H9 (cell line): ENCODE measurements around the gene SLC7A11. TPM values are rescaled to one million over a fixed set of nuclear protein-coding genes. Genes with fewer than 3 reads are reported as not detected.
A peak's percentile ranks its signal among the peaks of the same experiment; 100 is the strongest.

Experiments
- DNase-seq: peaks from one replicate; pipeline ENCODE4 v3.0.0-alpha.2; 2017
- H2AFZ ChIP-seq: one replicate; pipeline ENCODE4 v1.6.1; 2013; ENCODE audit warnings: mild to moderate bottlenecking, low read length, control low read depth, moderate library complexity
- H2AK5ac ChIP-seq: 2 replicates; pipeline ENCODE4 v1.6.1; 2013; ENCODE audit warnings: low read length, control low read depth, mixed read lengths; ENCODE audit not compliant: insufficient read length
- H2BK120ac ChIP-seq: one replicate; pipeline ENCODE4 v1.6.1; 2013; ENCODE audit warnings: low read depth, mild to moderate bottlenecking, low read length, control low read depth, inconsistent platforms; ENCODE audit not compliant: poor library complexity, severe bottlenecking
- H2BK12ac ChIP-seq: 2 replicates; pipeline ENCODE4 v1.6.1; 2013; ENCODE audit warnings: low read length, control low read depth, mixed read lengths, low read depth; ENCODE audit not compliant: insufficient read length
- H2BK15ac ChIP-seq: 2 replicates; pipeline ENCODE4 v1.6.1; 2013; ENCODE audit warnings: low read depth, low read length, control low read depth
- H2BK20ac ChIP-seq: one replicate; pipeline ENCODE4 v1.6.1; 2013; ENCODE audit warnings: low read depth, mild to moderate bottlenecking, low read length, control low read depth, inconsistent platforms; ENCODE audit not compliant: poor library complexity, severe bottlenecking
- H2BK5ac ChIP-seq: 2 replicates; pipeline ENCODE4 v1.6.1; 2013; ENCODE audit warnings: low read length, control low read depth, mixed read lengths; ENCODE audit not compliant: insufficient read length
- H3K14ac ChIP-seq: 2 replicates; pipeline ENCODE4 v1.6.1; 2013; ENCODE audit warnings: low read length, control low read depth; ENCODE audit not compliant: insufficient read depth
- H3K18ac ChIP-seq: 2 replicates; pipeline ENCODE4 v1.6.1; 2013; ENCODE audit warnings: low read depth, mild to moderate bottlenecking, mixed read lengths, low read length, control low read depth; ENCODE audit not compliant: insufficient read length
- H3K23ac ChIP-seq: 2 replicates; pipeline ENCODE4 v1.6.1; 2013; ENCODE audit warnings: low read length, control low read depth, mixed read lengths, low read depth; ENCODE audit not compliant: insufficient read length
- H3K23me2 ChIP-seq: 2 replicates; pipeline ENCODE4 v1.6.1; 2013; ENCODE audit warnings: low read depth, mild to moderate bottlenecking, mixed read lengths, low read length, control low read depth; ENCODE audit not compliant: insufficient read length, poor library complexity, severe bottlenecking
- H3K27ac ChIP-seq: 2 replicates; pipeline ENCODE4 v1.5.1; 2013; ENCODE audit warnings: low read length, control low read depth, mixed read lengths, low read depth; ENCODE audit not compliant: insufficient read length
- H3K27me3 ChIP-seq: 2 replicates; pipeline ENCODE4 v1.6.1; 2013; ENCODE audit warnings: low read length, control low read depth, inconsistent platforms; ENCODE audit not compliant: insufficient read depth
- H3K4ac ChIP-seq: 2 replicates; pipeline ENCODE4 v1.6.1; 2013; ENCODE audit warnings: low read depth, mild to moderate bottlenecking, control low read depth, inconsistent platforms, low read length, moderate library complexity
- H3K4me1 ChIP-seq: 2 replicates; pipeline ENCODE4 v1.6.1; 2013; ENCODE audit warnings: low read length, control low read depth, inconsistent platforms; ENCODE audit not compliant: insufficient read depth
- H3K4me2 ChIP-seq: 2 replicates; pipeline ENCODE4 v1.6.1; 2013; ENCODE audit warnings: low read length, control low read depth, mixed read lengths; ENCODE audit not compliant: insufficient read length, insufficient read depth
- H3K56ac ChIP-seq: 2 replicates; pipeline ENCODE4 v1.6.1; 2013; ENCODE audit warnings: low read depth, mild to moderate bottlenecking, mixed read lengths, low read length, control low read depth; ENCODE audit not compliant: insufficient read length
- H3K79me1 ChIP-seq: 2 replicates; pipeline ENCODE4 v1.6.1; 2013; ENCODE audit warnings: low read depth, mild to moderate bottlenecking, moderate library complexity, low read length, control low read depth, inconsistent platforms; ENCODE audit not compliant: insufficient read depth, poor library complexity, severe bottlenecking
- H3K79me2 ChIP-seq: 2 replicates; pipeline ENCODE4 v1.6.1; 2013; ENCODE audit warnings: low read length, control low read depth, inconsistent platforms; ENCODE audit not compliant: insufficient read depth
- H3K9ac ChIP-seq: 2 replicates; pipeline ENCODE4 v1.6.1; 2013; ENCODE audit warnings: low read length, control low read depth, mixed read lengths; ENCODE audit not compliant: insufficient read length; ENCODE audit errors: extremely low read depth
- H3K9me3 ChIP-seq: one replicate; pipeline ENCODE4 v1.6.1; 2013; ENCODE audit warnings: low read depth, low read length, inconsistent platforms; ENCODE audit not compliant: control insufficient read depth
- H3T11ph ChIP-seq: one replicate; pipeline ENCODE4 v1.6.1; 2013; ENCODE audit warnings: mild to moderate bottlenecking, low read length, control low read depth, inconsistent platforms
- H4K20me1 ChIP-seq: one replicate; pipeline ENCODE4 v1.6.1; 2013; ENCODE audit not compliant: control insufficient read depth, insufficient read length, insufficient read depth
- H4K5ac ChIP-seq: 2 replicates; pipeline ENCODE4 v1.6.1; 2013; ENCODE audit warnings: low read depth, mild to moderate bottlenecking, mixed read lengths, low read length, control low read depth; ENCODE audit not compliant: insufficient read length
- H4K8ac ChIP-seq: replicated peaks from 2 replicates; pipeline ENCODE4 v1.6.1; 2013; ENCODE audit warnings: low read length, control low read depth, mixed read lengths, low read depth; ENCODE audit not compliant: insufficient read length
- H4K91ac ChIP-seq: 2 replicates; pipeline ENCODE4 v1.6.1; 2013; ENCODE audit warnings: low read depth, mild to moderate bottlenecking, moderate library complexity, mixed read lengths, low read length, control low read depth; ENCODE audit not compliant: insufficient read length
- H3K27ac Mint-ChIP-seq, 3 experiments: 2 replicates in 2 of 3; 3 replicates in 1 of 3; pipeline ENCODE4 v1.8.0; 2020 to 2021; ENCODE audit warnings: mixed read lengths in 3 of 3, mild to moderate bottlenecking in 1 of 3, moderate library complexity in 1 of 3
- H3K27me3 Mint-ChIP-seq: 2 replicates; pipeline ENCODE4 v1.8.0; 2021; ENCODE audit warnings: low read depth, mild to moderate bottlenecking, moderate library complexity, mixed read lengths
- H3K36me3 Mint-ChIP-seq, 3 experiments: 2 replicates in 2 of 3; 3 replicates in 1 of 3; pipeline ENCODE4 v1.8.0; 2020 to 2021; ENCODE audit warnings: low read depth in 3 of 3, mixed read lengths in 3 of 3; ENCODE audit not compliant: insufficient read depth in 1 of 3
- H3K4me1 Mint-ChIP-seq, 2 experiments: 2 replicates each; pipeline ENCODE4 v1.8.0; 2020; ENCODE audit warnings: mixed read lengths in 2 of 2
- H3K4me3 Mint-ChIP-seq, 2 experiments: 2 replicates in 1 of 2; 3 replicates in 1 of 2; pipeline ENCODE4 v1.8.0; 2020 to 2021; ENCODE audit warnings: mild to moderate bottlenecking in 2 of 2, mixed read lengths in 2 of 2, moderate library complexity in 1 of 2
- H3K9me3 Mint-ChIP-seq, 2 experiments: 2 replicates in 1 of 2; 3 replicates in 1 of 2; pipeline ENCODE4 v1.8.0; 2020; ENCODE audit warnings: mild to moderate bottlenecking in 2 of 2, mixed read lengths in 2 of 2, moderate library complexity in 1 of 2
- WGBS: extraction: QIAGEN DNeasy Blood & Tissue Kit; methylation state at CpG from one replicate; pipeline ENCODE4 v1.1.7; 2013; ENCODE audit warnings: missing lambda C conversion rate, low lambda C conversion rate, mixed read lengths; ENCODE audit not compliant: insufficient read length; ENCODE audit errors: extremely low coverage; 5-methylcytosine and 5-hydroxymethylcytosine counted together
- total RNA-seq: library from RNA; stranded (reverse); gene quantifications from 2 replicates; pipeline ENCODE4 v1.2.1, GENCODE V29; 2021
- TF ChIP-seq, protein P1 (sequence below): fragments of 200-600 bp; sonication (generic); conservative IDR thresholded peaks from 3 replicates; pipeline ENCODE4 v1.8.0; 2021; ENCODE audit warnings: antibody characterized with exemption, mild to moderate bottlenecking

The SLC7A11 gene
- total RNA-seq, 1 experiment from 2014 or later = 19.8 TPM

GRCh38 chr4:138182838-138183426 lies 59.2 kb downstream of the SLC7A11 start:
- Histone ChIP-seq H2BK20ac (no peak overlapping the region), H3K9me3 (no peaks in the 10 kb centered on the region), H2BK15ac (no peak overlapping the region), H3K14ac (no peak overlapping the region), H3K18ac (no peak overlapping the region), H2BK120ac (no peak overlapping the region), H3K4ac (no peak overlapping the region), H2AFZ (no peak overlapping the region), H4K5ac (no peak overlapping the region), H4K8ac (no peak overlapping the region), H2AK5ac (no peak overlapping the region), H3K9ac (peak overlapping the region; percentile 41), H3K79me1 (no peaks in the 10 kb centered on the region), H2BK5ac (no peak overlapping the region), H3K4me2 (no peak overlapping the region), H4K91ac (no peak overlapping the region), H4K20me1 (no peaks in the 10 kb centered on the region), H3K4me1 (peaks cover 2% of the 10 kb centered on the region; the same call in 1 of the 2 replicates), H3K79me2 (no peaks in the 10 kb centered on the region), H3K27me3 (no peaks in the 10 kb centered on the region), H3T11ph (no peak overlapping the region), H2BK12ac (no peak overlapping the region), H3K23me2 (no peaks in the 10 kb centered on the region), H3K56ac (no peak overlapping the region), H3K27ac (no peak overlapping the region), H3K23ac (no peak overlapping the region)
- no peak overlapping the region for H3K4me3 Mint-ChIP-seq
- H3K36me3 Mint-ChIP-seq = peaks cover 16 to 38% (median 27%) of the 10 kb centered on the region in 3 experiments; a peak in 6 of 7 replicates
- TF ChIP-seq, protein P1, sequence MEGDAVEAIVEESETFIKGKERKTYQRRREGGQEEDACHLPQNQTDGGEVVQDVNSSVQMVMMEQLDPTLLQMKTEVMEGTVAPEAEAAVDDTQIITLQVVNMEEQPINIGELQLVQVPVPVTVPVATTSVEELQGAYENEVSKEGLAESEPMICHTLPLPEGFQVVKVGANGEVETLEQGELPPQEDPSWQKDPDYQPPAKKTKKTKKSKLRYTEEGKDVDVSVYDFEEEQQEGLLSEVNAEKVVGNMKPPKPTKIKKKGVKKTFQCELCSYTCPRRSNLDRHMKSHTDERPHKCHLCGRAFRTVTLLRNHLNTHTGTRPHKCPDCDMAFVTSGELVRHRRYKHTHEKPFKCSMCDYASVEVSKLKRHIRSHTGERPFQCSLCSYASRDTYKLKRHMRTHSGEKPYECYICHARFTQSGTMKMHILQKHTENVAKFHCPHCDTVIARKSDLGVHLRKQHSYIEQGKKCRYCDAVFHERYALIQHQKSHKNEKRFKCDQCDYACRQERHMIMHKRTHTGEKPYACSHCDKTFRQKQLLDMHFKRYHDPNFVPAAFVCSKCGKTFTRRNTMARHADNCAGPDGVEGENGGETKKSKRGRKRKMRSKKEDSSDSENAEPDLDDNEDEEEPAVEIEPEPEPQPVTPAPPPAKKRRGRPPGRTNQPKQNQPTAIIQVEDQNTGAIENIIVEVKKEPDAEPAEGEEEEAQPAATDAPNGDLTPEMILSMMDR = peak; percentile 82
- WGBS = no CpG with 5 or more reads among the region's 6 CpGs
- H3K27ac Mint-ChIP-seq = peak overlapping the region; percentile 36 to 93 (median 49); a peak in 5 of 7 replicates
- peaks cover 12 to 21% of the 10 kb centered on the region in 2 experiments for H3K4me1 Mint-ChIP-seq
- DNase-seq = no peak
- no peaks in the 10 kb centered on the region for H3K27me3 Mint-ChIP-seq
- no peaks in the 10 kb centered on the region for H3K9me3 Mint-ChIP-seq
